Stomach (tissue), 4 donors: ENCODE results near the gene SLC38A10.

Source experiments
- CTCF ChIP-seq, 7 experiments: fragments of 450-650 bp in 4 of 7; fragments of 200-600 bp in 3 of 7; sonication (generic) in 3 of 7; IDR thresholded peaks; one replicate each; pipeline ENCODE4 v1.5.1; 2016 to 2019; ENCODE audit warnings: antibody characterized with exemption in 7 of 7, control low read depth in 2 of 7, mild to moderate bottlenecking in 1 of 7
- EP300 ChIP-seq: sonication (generic); formaldehyde crosslinking; IDR thresholded peaks from one replicate; pipeline ENCODE4 v1.6.1; 2017; ENCODE audit warnings: antibody characterized with exemption

- TF ChIP-seq CTCF (IDR thresholded peaks at IDR 0.05) (no peak), EP300 (no peak)
Observed at GRCh38 chr17:81241203-81241602, 53.9 kb downstream of the SLC38A10 start.
